Osteocyte (in vitro differentiated cells): Measurements from ENCODE around the gene ZNF638. TPM values are rescaled to one million over a fixed set of nuclear protein-coding genes. Genes with fewer than 3 reads are reported as not detected.
A peak's percentile ranks its signal among the peaks of the same experiment; 100 is the strongest.

Experiments used
- DNase-seq: peaks from one replicate; pipeline ENCODE4 v3.0.0; 2021; ENCODE audit warnings: mixed read lengths; ENCODE audit not compliant: unreplicated experiment; ENCODE audit errors: extremely low spot score
- H3K27ac Mint-ChIP-seq: one replicate; pipeline ENCODE4 v1.8.0; 2021; ENCODE audit warnings: mild to moderate bottlenecking, mixed read lengths; ENCODE audit not compliant: unreplicated experiment
- H3K27me3 Mint-ChIP-seq: one replicate; pipeline ENCODE4 v1.8.0; 2021; ENCODE audit warnings: mixed read lengths; ENCODE audit not compliant: unreplicated experiment
- H3K36me3 Mint-ChIP-seq: one replicate; pipeline ENCODE4 v1.8.0; 2021; ENCODE audit warnings: mixed read lengths; ENCODE audit not compliant: unreplicated experiment
- H3K4me1 Mint-ChIP-seq: one replicate; pipeline ENCODE4 v1.8.0; 2021; ENCODE audit warnings: mixed read lengths; ENCODE audit not compliant: unreplicated experiment
- H3K4me3 Mint-ChIP-seq: one replicate; pipeline ENCODE4 v1.8.0; 2021; ENCODE audit warnings: mild to moderate bottlenecking, moderate library complexity, mixed read lengths; ENCODE audit not compliant: unreplicated experiment
- H3K9me3 Mint-ChIP-seq: one replicate; pipeline ENCODE4 v1.8.0; 2021; ENCODE audit warnings: mixed read lengths; ENCODE audit not compliant: unreplicated experiment
- CTCF ChIP-seq: fragments of 200-600 bp; sonication (generic); IDR thresholded peaks from 2 replicates; pipeline ENCODE4 v1.5.0; 2021; ENCODE audit warnings: antibody characterized with exemption, mild to moderate bottlenecking, moderate library complexity
- total RNA-seq: library from RNA; stranded (reverse); gene quantifications from 2 replicates; pipeline ENCODE4 v1.2.1, GENCODE V29; 2021

Gene ZNF638
- total RNA-seq, 1 donor from 2014 or later = 123 TPM

GRCh38 chr2:71348302-71348701, 16.7 kb downstream of the ZNF638 start:
- peaks cover 39% of the 10 kb centered on the region for H3K36me3 Mint-ChIP-seq
- H3K4me1 Mint-ChIP-seq = peaks cover 4% of the 10 kb centered on the region
- DNase-seq = no peak
- H3K27ac Mint-ChIP-seq = no peak overlapping the region
- no peaks in the 10 kb centered on the region for H3K27me3 Mint-ChIP-seq
- H3K4me3 Mint-ChIP-seq = no peak overlapping the region
- TF ChIP-seq CTCF = no peak
- H3K9me3 Mint-ChIP-seq = peaks cover 6% of the 10 kb centered on the region

- no peak overlapping the region for H3K27ac Mint-ChIP-seq
- DNase-seq = no peak
- peaks cover 6% of the 10 kb centered on the region for H3K9me3 Mint-ChIP-seq
- peaks cover 53% of the 10 kb centered on the region for H3K36me3 Mint-ChIP-seq
- no peak overlapping the region for H3K4me3 Mint-ChIP-seq
- H3K4me1 Mint-ChIP-seq = no peaks in the 10 kb centered on the region
- no peaks in the 10 kb centered on the region for H3K27me3 Mint-ChIP-seq
- no peak for TF ChIP-seq CTCF
Observed at GRCh38 chr2:71353248-71353647, 21.7 kb downstream of the ZNF638 start.

GRCh38 chr2:71358931-71359671, 27.5 kb downstream of the ZNF638 start:
- H3K9me3 Mint-ChIP-seq = no peaks in the 10 kb centered on the region
- no peak for DNase-seq
- no peak overlapping the region for H3K4me3 Mint-ChIP-seq
- no peaks in the 10 kb centered on the region for H3K4me1 Mint-ChIP-seq
- TF ChIP-seq CTCF = no peak
- H3K27me3 Mint-ChIP-seq = no peaks in the 10 kb centered on the region
- H3K27ac Mint-ChIP-seq = no peak overlapping the region
- H3K36me3 Mint-ChIP-seq = peaks cover 54% of the 10 kb centered on the region

- H3K36me3 Mint-ChIP-seq = peaks cover 62% of the 10 kb centered on the region
- TF ChIP-seq CTCF = no peak
- no peak overlapping the region for H3K4me3 Mint-ChIP-seq
- no peaks in the 10 kb centered on the region for H3K9me3 Mint-ChIP-seq
- no peaks in the 10 kb centered on the region for H3K27me3 Mint-ChIP-seq
- H3K4me1 Mint-ChIP-seq = no peaks in the 10 kb centered on the region
- H3K27ac Mint-ChIP-seq = peak overlapping the region; percentile 32
- no peak for DNase-seq
Observed at GRCh38 chr2:71360434-71360975, 28.9 kb downstream of the ZNF638 start.

- H3K4me3 Mint-ChIP-seq = no peak overlapping the region
- DNase-seq = no peak
- H3K27me3 Mint-ChIP-seq = no peaks in the 10 kb centered on the region
- no peaks in the 10 kb centered on the region for H3K9me3 Mint-ChIP-seq
- H3K36me3 Mint-ChIP-seq = peaks cover 60% of the 10 kb centered on the region
- H3K27ac Mint-ChIP-seq = no peak overlapping the region
- no peak for TF ChIP-seq CTCF
- no peaks in the 10 kb centered on the region for H3K4me1 Mint-ChIP-seq
Observed at GRCh38 chr2:71361631-71362030, 30.0 kb downstream of the ZNF638 start.
